Smooth muscle cell (in vitro differentiated cells): Measurements from ENCODE around the gene GPATCH4. TPM values are rescaled to one million over a fixed set of nuclear protein-coding genes. Genes with fewer than 3 reads are reported as not detected.

ENCODE experiments used
- DNase-seq: peaks from one replicate; lab custom pipeline; 2025; ENCODE audit not compliant: unreplicated experiment; lab: John Stamatoyannopoulos, UW
- H2AFZ ChIP-seq: fragments of 200-600 bp; sonication (generic); 2 replicates; pipeline ENCODE4 v1.6.0; 2016; ENCODE audit warnings: antibody characterized with exemption, low read depth, mild to moderate bottlenecking
- H3F3A ChIP-seq: fragments of 200-600 bp; sonication (generic); 2 replicates; pipeline ENCODE4 v1.6.0; 2017; ENCODE audit warnings: antibody characterized with exemption, low read depth
- H3K27ac ChIP-seq: fragments of 200-600 bp; sonication (generic); 2 replicates; pipeline ENCODE4 v1.5.1; 2016; ENCODE audit warnings: low read depth, mild to moderate bottlenecking
- H3K27me3 ChIP-seq: fragments of 200-600 bp; sonication (generic); 2 replicates; pipeline ENCODE4 v1.6.1; 2016; ENCODE audit warnings: low read depth, mild to moderate bottlenecking
- H3K36me3 ChIP-seq: fragments of 200-600 bp; sonication (generic); 2 replicates; pipeline ENCODE4 v1.5.1; 2016; ENCODE audit warnings: low read depth
- H3K4me1 ChIP-seq: fragments of 200-600 bp; sonication (generic); 2 replicates; pipeline ENCODE4 v1.5.1; 2016; ENCODE audit warnings: low read depth
- H3K4me2 ChIP-seq: fragments of 200-600 bp; sonication (generic); 2 replicates; pipeline ENCODE4 v1.6.0; 2016; ENCODE audit warnings: mild to moderate bottlenecking
- H3K4me3 ChIP-seq: fragments of 200-600 bp; sonication (generic); 2 replicates; pipeline ENCODE4 v1.5.1; 2016; ENCODE audit warnings: mild to moderate bottlenecking
- H3K79me2 ChIP-seq: fragments of 200-600 bp; sonication (generic); 2 replicates; pipeline ENCODE4 v1.6.0; 2016; ENCODE audit warnings: low read depth, mild to moderate bottlenecking
- H3K9ac ChIP-seq: fragments of 200-600 bp; sonication (generic); 2 replicates; pipeline ENCODE4 v1.6.0; 2016; ENCODE audit warnings: low read depth
- H3K9me3 ChIP-seq: fragments of 200-600 bp; sonication (generic); replicated peaks from 2 replicates; pipeline ENCODE4 v1.5.1; 2016; ENCODE audit warnings: low read depth
- H4K20me1 ChIP-seq: fragments of 200-600 bp; sonication (generic); 2 replicates; pipeline ENCODE4 v1.6.0; 2016; ENCODE audit warnings: low read depth
- WGBS: methylation state at CpG from one replicate; pipeline ENCODE4 v1.1.7; 2016; ENCODE audit warnings: low lambda C conversion rate; 5-methylcytosine and 5-hydroxymethylcytosine counted together
- polyA plus RNA-seq: library from polyadenylated mRNA; unstranded; fragments of >200 nt; fragmentation: Nextera tagmentation; extraction: Ambion mirVana; gene quantifications from 2 replicates; pipeline ENCODE4 v1.2.1, GENCODE V29; 2016
- total RNA-seq: library from RNA; depleted of rRNA; stranded (reverse); fragments of >200 nt; gene quantifications from 2 replicates; pipeline ENCODE4 v1.2.3, GENCODE V29; 2014
- TF ChIP-seq, protein P1 (sequence below): fragments of 200-600 bp; sonication (generic); IDR thresholded peaks from 2 replicates; pipeline ENCODE4 v1.5.1; 2017; ENCODE audit warnings: borderline replicate concordance, mild to moderate bottlenecking, antibody characterized with exemption; ENCODE audit not compliant: insufficient read depth, poor library complexity, severe bottlenecking

Gene GPATCH4
- total and polyA plus RNA-seq, 2 experiments from 2014 or later = 11.9 to 19.9 TPM

DNA sequence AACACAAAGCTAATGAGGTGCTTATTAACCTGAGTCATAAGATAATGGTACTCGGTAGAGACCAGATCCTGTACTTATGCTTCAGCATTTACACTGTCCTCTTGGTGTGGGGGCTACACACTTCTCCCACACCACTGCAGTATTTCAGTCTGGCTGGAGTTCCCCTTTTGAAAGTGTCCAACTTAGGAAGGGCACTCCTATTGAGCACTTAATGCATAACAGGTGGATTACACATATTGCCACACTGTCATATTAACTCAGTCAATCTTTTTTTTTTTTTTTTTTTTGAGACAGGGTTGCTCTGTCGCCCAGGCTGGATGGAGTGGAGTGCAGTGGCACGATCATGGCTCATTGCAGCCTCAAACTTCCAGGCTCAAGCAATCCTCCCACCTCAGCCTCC lies 1.5 kb downstream of the GPATCH4 start:
- Histone ChIP-seq H4K20me1 (no peaks in the 10 kb centered on the region), H3K4me3 (no peak overlapping the region), H3K27ac (no peak overlapping the region), H3K79me2 (peaks cover 20% of the 10 kb centered on the region), H3K9ac (no peak overlapping the region), H3F3A (no peaks in the 10 kb centered on the region), H3K9me3 (no peaks in the 10 kb centered on the region), H3K4me2 (peak overlapping the region; percentile 91), H3K4me1 (peaks cover 7% of the 10 kb centered on the region), H2AFZ (no peak overlapping the region), H3K36me3 (no peaks in the 10 kb centered on the region), H3K27me3 (no peaks in the 10 kb centered on the region)
- TF ChIP-seq, protein P1, sequence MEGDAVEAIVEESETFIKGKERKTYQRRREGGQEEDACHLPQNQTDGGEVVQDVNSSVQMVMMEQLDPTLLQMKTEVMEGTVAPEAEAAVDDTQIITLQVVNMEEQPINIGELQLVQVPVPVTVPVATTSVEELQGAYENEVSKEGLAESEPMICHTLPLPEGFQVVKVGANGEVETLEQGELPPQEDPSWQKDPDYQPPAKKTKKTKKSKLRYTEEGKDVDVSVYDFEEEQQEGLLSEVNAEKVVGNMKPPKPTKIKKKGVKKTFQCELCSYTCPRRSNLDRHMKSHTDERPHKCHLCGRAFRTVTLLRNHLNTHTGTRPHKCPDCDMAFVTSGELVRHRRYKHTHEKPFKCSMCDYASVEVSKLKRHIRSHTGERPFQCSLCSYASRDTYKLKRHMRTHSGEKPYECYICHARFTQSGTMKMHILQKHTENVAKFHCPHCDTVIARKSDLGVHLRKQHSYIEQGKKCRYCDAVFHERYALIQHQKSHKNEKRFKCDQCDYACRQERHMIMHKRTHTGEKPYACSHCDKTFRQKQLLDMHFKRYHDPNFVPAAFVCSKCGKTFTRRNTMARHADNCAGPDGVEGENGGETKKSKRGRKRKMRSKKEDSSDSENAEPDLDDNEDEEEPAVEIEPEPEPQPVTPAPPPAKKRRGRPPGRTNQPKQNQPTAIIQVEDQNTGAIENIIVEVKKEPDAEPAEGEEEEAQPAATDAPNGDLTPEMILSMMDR = no peak
- 82% methylated on average over 3 of the region's 3 CpGs for whole genome bisulfite sequencing
- DNase-seq = no peak

DNA sequence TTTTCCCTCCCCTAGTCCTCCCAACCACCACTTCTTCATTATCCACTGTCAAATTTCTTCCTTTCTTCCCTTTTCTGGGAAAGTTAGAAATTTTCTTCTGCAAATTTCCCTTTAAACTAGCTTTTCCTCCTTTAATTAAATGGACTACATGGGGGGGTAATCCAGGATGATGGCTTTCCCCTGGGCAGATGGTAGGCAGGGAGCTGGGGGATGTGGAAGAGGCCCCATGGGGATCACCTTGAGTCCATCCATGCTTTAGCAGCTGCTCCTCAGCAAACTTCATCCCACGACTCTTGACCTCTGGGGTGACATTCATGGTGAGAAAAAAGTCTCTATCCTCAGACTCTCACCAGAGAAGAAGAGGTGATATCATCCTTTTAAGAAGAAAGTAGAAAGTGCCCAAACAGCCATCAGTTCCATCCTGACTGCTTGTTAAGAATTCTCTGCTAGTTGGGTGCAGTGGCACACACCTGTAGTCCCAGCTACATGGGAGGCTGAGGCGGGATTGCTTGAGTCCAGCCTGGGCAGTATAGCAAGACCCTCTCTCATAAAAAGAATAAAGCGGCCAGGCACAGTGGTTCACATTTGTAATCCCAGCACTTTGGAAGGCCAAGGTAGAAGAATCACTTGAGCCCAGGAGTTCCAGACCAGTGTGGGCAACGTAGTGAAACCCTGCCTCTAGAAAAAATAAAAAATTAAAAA lies 2.4 kb downstream of the GPATCH4 start:
- Histone ChIP-seq H3K27ac (no peak overlapping the region), H3K9ac (no peak overlapping the region), H3K9me3 (no peaks in the 10 kb centered on the region), H2AFZ (no peak overlapping the region), H3K27me3 (no peaks in the 10 kb centered on the region), H3K79me2 (peaks cover 20% of the 10 kb centered on the region), H3F3A (peaks cover 4% of the 10 kb centered on the region), H3K4me3 (no peak overlapping the region), H3K4me2 (no peak overlapping the region), H3K36me3 (no peaks in the 10 kb centered on the region), H4K20me1 (no peaks in the 10 kb centered on the region), H3K4me1 (peaks cover 7% of the 10 kb centered on the region)
- TF ChIP-seq, protein P1 = no peak
- DNase-seq = no peak
- WGBS = 93% methylated on average over 4 of the region's 4 CpGs

- TF ChIP-seq, protein P1 = no peak
- no peaks in the 10 kb centered on the region for H3K36me3 ChIP-seq
- no peak overlapping the region for H2AFZ ChIP-seq
- no peaks in the 10 kb centered on the region for H4K20me1 ChIP-seq
- no peak for DNase-seq
- H3F3A ChIP-seq = peaks cover 4% of the 10 kb centered on the region
- WGBS = 97% methylated on average over 5 of the region's 5 CpGs
- no peak overlapping the region for H3K9ac ChIP-seq
- H3K27ac ChIP-seq = no peak overlapping the region
- H3K9me3 ChIP-seq = no peaks in the 10 kb centered on the region
- H3K4me2 ChIP-seq = no peak overlapping the region
- peaks cover 7% of the 10 kb centered on the region for H3K4me1 ChIP-seq
- no peak overlapping the region for H3K4me3 ChIP-seq
- peaks cover 20% of the 10 kb centered on the region for H3K79me2 ChIP-seq
- no peaks in the 10 kb centered on the region for H3K27me3 ChIP-seq
Observed at GRCh38 chr1:156598125-156598524, 3.2 kb downstream of the GPATCH4 start.

GRCh38 chr1:156596426-156596825 lies 4.9 kb downstream of the GPATCH4 start:
- TF ChIP-seq, protein P1 = no peak
- peaks cover 20% of the 10 kb centered on the region for H3K79me2 ChIP-seq
- H2AFZ ChIP-seq = no peak overlapping the region
- H3K27me3 ChIP-seq = no peaks in the 10 kb centered on the region
- no peak overlapping the region for H3K9ac ChIP-seq
- no peak for DNase-seq
- 96% methylated on average over 3 of the region's 3 CpGs for WGBS
- no peak overlapping the region for H3K4me2 ChIP-seq
- H4K20me1 ChIP-seq = no peaks in the 10 kb centered on the region
- no peaks in the 10 kb centered on the region for H3K9me3 ChIP-seq
- H3K4me3 ChIP-seq = no peak overlapping the region
- no peak overlapping the region for H3K27ac ChIP-seq
- peaks cover 12% of the 10 kb centered on the region for H3K4me1 ChIP-seq
- H3K36me3 ChIP-seq = no peaks in the 10 kb centered on the region
- peaks cover 4% of the 10 kb centered on the region for H3F3A ChIP-seq
